Activated CD4-positive, alpha-beta T cell treated with anti-CD3 and anti-CD28 coated beads, Interleukin-2, amount 10 ng/mL, durations not matched to agents 7 days and 5 days (primary cell): Measurements from ENCODE around the gene KLF7. TPM values are rescaled to one million over a fixed set of nuclear protein-coding genes. Genes with fewer than 3 reads are reported as not detected.

ENCODE experiments used
- CTCF ChIA-PET: fragments of 350-600 bp; sonication (Branson Sonifier 250); formaldehyde crosslinking; loops from one replicate; lab custom pipeline; 2021; ENCODE audit warnings: antibody characterized with exemption; lab: Charles Lee
- POLR2A ChIA-PET: fragments of 350-600 bp; sonication (Branson Sonifier 250); formaldehyde crosslinking; loops from one replicate; lab custom pipeline; 2021; ENCODE audit warnings: antibody characterized with exemption; lab: Charles Lee
- DNase-seq: peaks from one replicate; pipeline ENCODE4 v3.0.0-alpha.2; 2020
- H3K27ac Mint-ChIP-seq: one replicate; pipeline ENCODE4 v1.8.0; 2021; ENCODE audit warnings: mild to moderate bottlenecking, moderate library complexity, mixed read lengths
- H3K27me3 Mint-ChIP-seq: one replicate; pipeline ENCODE4 v1.8.0; 2021; ENCODE audit warnings: mixed read lengths
- H3K36me3 Mint-ChIP-seq: one replicate; pipeline ENCODE4 v1.8.0; 2021; ENCODE audit warnings: low read depth, mixed read lengths
- H3K4me1 Mint-ChIP-seq: one replicate; pipeline ENCODE4 v1.8.0; 2021; ENCODE audit warnings: mixed read lengths
- H3K4me3 Mint-ChIP-seq: one replicate; pipeline ENCODE4 v1.8.0; 2021; ENCODE audit warnings: mild to moderate bottlenecking, moderate library complexity, mixed read lengths
- H3K9me3 Mint-ChIP-seq: one replicate; pipeline ENCODE4 v1.8.0; 2021; ENCODE audit warnings: mixed read lengths
- total RNA-seq, 2 experiments: library from RNA; stranded (reverse); gene quantifications; one replicate each; pipeline ENCODE4 v1.2.3, GENCODE V29; 2021

Gene KLF7
- total RNA-seq, 2 experiments from 2014 or later: 35.3 to 38.2 TPM

DNA sequence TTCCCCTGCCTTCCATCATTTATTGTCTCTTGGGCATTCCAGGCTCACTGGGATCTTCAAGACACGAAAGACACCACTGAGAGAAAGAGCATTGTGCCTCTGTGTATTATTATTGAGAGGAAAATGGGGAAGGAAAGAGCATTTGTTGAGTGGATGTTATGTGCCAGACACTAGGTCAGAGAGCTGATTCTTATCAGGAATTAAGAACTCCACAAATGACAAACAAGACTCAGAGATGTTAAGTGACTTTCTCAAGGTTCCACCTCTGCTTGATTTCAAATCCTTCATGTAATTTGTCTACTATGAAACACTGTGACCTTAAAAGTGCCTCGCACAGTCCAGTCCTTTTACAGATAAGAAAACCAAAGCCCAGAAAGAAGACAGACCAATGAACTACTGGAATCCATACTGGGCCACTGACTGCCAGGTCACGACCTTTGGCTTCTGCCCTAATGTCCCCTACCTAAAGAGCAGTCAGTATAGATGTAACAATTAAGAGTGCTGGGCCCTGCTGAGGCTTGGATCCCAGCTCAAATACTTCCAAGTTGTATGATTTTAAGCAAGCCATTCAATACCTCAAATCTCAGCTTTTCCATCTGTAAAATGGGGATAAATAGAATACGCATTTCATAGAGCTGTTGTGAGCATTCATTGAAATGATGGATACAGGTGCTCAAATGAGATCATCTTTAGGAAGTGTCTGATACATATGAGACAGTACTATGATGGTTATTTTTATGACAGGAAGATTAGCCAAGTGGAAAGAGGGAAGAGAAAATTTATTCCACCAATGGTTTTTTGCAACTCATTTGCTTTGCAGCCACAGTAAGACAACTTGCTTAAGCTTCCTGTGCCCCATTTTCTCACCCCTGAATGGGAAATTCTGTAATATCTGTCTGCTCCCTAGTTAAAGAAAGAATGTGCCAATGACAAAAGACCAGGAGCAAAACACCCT is 10.9 kb downstream of the KLF7 start:
- peaks cover 87% of the 10 kb centered on the region for H3K4me1 Mint-ChIP-seq
- ChIA-PET CTCF (interaction anchor here (1.0 to 2.3 kb wide), 3 partner anchors 8 to 31 kb away, joined by 3 to 8 read pairs (median 3); no protein-coding TSS in a partner anchor), POLR2A (no interaction called here)
- H3K9me3 Mint-ChIP-seq: no peaks in the 10 kb centered on the region
- H3K27ac Mint-ChIP-seq: no peak overlapping the region
- DNase-seq: no peak
- no peaks in the 10 kb centered on the region for H3K27me3 Mint-ChIP-seq
- H3K36me3 Mint-ChIP-seq: peaks cover 68% of the 10 kb centered on the region
- H3K4me3 Mint-ChIP-seq: no peak overlapping the region

DNA sequence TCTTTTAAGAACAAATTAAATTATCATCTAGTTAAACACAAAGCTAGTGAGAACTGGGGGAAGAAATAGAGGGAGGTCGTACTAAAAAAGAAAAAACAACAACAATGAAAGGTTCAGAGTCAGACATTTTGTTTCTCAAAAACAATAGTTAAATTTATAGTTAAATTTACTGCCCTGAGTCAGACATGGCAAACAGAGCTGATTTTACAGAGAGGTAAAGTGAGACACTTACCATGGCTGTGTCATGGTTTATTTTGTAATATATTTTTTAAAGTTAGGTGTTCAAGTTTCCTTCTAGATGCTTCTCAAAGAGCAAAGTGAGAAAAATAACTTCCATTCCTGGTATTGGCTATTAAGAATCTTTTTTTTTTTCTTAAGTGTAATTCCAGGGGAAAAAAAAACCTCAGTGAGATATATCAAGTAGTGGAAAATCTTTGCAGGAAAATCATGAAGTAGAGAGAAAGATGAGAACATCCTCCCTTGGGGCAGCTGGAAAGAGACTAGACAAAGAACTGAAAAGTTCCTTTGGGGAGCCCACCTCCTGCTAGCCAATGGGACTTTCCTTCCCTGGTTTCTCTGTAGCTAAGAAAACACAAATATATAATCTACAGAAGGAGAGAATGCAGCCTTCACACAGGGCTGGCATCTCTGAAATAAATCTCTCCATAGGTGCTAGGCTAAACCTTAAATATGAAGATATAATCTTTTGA is 12.3 kb downstream of the KLF7 start:
- H3K4me1 Mint-ChIP-seq: peaks cover 90% of the 10 kb centered on the region
- POLR2A ChIA-PET: interaction anchor here (0.7 kb wide), 1 partner anchor 28 kb away, joined by 15 read pairs; no protein-coding TSS in a partner anchor
- no peak for DNase-seq
- H3K9me3 Mint-ChIP-seq: no peaks in the 10 kb centered on the region
- no peaks in the 10 kb centered on the region for H3K27me3 Mint-ChIP-seq
- CTCF ChIA-PET: no interaction called here
- H3K36me3 Mint-ChIP-seq: peaks cover 69% of the 10 kb centered on the region
- no peak overlapping the region for H3K27ac Mint-ChIP-seq
- no peak overlapping the region for H3K4me3 Mint-ChIP-seq

DNA sequence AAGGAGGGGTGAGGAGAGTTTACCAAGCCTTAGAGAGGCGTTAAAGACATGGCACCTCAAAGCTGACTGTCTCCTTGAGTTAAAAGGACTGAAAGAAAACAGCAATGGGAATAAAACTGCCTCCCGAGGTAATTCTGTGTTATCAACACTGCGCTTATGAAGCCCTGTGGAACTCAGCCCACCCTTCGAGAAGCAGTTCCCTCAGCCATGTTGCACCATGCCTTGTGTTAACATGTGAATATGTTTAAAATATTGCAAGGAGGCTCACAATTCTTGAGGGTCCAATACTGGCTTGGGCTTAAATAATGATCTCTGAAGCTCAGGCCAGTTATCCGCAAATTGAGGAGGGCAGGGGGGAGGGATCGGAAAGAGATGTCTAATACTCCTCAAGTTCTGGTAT is 14.7 kb downstream of the KLF7 start:
- ChIA-PET POLR2A (interaction anchor here (0.6 kb wide), 1 partner anchor 489 kb away, joined by 3 read pairs; no protein-coding TSS in a partner anchor), CTCF (interaction anchor here (0.6 kb wide), 1 partner anchor 421 kb away, joined by 4 read pairs; no protein-coding TSS in a partner anchor)
- Mint-ChIP-seq H3K27ac (no peak overlapping the region), H3K36me3 (peaks cover 69% of the 10 kb centered on the region), H3K4me1 (peaks cover 80% of the 10 kb centered on the region), H3K27me3 (no peaks in the 10 kb centered on the region), H3K9me3 (peaks cover 3% of the 10 kb centered on the region), H3K4me3 (no peak overlapping the region)
- DNase-seq: no peak

DNA sequence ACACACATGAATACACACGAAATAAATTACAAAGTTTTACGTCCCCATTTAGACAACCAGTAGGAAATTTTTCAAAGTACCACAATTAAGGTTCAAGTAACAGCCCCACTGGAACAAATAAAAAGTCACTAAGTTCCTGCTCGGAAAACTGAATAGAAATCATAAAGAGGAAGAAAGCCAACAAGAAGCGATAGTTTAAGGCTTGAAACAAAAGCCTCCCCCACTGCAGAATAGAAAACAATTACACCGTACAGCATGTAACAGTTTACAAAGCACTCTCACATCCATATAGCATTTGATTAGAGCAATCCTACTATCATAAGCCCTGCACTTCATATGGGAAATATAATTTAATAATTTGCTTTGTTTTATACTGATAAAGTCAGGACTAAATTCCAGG is 15.5 kb downstream of the KLF7 start:
- ChIA-PET POLR2A (no interaction called here), CTCF (no interaction called here)
- Mint-ChIP-seq H3K27me3 (no peaks in the 10 kb centered on the region), H3K4me1 (peaks cover 80% of the 10 kb centered on the region), H3K36me3 (peaks cover 72% of the 10 kb centered on the region), H3K9me3 (peaks cover 6% of the 10 kb centered on the region), H3K4me3 (no peak overlapping the region), H3K27ac (no peak overlapping the region)
- no peak for DNase-seq

DNA sequence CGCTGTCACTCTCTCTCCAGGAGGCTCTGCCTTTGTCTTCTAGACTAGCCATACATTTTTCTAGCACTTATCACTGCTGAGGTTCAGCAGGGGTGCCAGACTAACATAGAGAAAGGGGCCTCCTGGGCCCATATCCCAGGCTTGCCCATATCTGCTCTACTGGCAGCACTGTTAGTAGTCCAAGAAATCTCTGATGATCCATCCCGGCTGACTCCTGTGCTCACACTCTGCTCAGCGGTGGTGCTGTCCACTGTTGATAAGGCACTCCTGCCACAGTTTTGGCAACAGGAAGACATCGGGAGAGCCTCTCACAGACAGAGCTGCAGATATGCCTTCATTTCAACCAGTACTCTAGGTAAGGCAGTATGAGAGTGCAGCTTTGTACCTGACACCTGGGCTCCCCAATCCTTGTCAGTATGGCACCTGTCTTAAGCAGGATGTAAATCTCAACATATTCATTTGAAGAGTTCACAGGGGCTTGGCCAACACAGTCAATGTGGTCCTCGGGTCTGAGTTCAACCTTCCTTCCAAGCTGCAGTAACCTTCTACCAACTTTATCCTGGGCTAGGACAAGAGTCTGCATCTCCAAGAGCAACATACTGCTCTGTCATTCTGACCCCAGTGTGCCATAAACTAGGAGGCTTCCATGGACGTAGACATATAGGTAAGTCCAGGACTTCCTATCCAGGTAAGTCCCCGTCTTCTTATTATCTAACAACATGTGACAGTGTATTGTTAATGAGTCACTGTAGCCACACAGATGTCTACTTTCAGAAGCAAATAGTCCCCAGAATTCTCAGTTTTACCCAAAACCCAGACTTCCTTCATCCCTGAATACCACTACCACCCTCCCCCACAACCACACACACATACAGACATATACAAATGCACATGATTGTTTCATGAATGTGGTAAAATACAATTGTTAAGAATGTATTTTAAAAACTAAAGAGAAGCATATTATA is 16.2 kb downstream of the KLF7 start:
- H3K27ac Mint-ChIP-seq: peak overlapping the region; percentile 37
- ChIA-PET CTCF (no interaction called here), POLR2A (no interaction called here)
- peaks cover 9% of the 10 kb centered on the region for H3K9me3 Mint-ChIP-seq
- peaks cover 73% of the 10 kb centered on the region for H3K36me3 Mint-ChIP-seq
- no peak for DNase-seq
- no peaks in the 10 kb centered on the region for H3K27me3 Mint-ChIP-seq
- H3K4me1 Mint-ChIP-seq: peaks cover 80% of the 10 kb centered on the region
- no peak overlapping the region for H3K4me3 Mint-ChIP-seq

DNA sequence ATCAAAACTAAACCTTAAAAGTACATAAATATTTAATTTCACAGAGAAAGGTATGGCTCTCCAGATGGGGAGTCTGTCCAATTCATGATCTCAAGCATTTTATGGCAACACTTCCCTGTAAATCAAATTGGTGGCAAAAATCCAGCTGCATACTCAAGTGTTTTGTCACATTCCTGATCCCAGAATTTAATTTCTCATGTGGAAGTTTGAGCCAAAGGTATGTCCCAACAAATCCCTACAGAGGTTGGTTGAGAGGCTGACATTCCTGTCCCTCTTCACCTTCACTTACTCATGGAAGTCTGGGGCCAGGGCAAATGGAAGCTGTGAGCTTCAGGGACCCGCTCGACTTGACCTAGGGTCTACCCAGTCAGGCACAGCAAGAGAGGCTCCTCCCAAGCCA is 17.7 kb downstream of the KLF7 start:
- no peak for DNase-seq
- no peak overlapping the region for H3K27ac Mint-ChIP-seq
- H3K4me3 Mint-ChIP-seq: no peak overlapping the region
- H3K9me3 Mint-ChIP-seq: peaks cover 11% of the 10 kb centered on the region
- H3K4me1 Mint-ChIP-seq: peaks cover 82% of the 10 kb centered on the region
- H3K36me3 Mint-ChIP-seq: peaks cover 69% of the 10 kb centered on the region
- ChIA-PET POLR2A (no interaction called here), CTCF (interaction anchor here (1.4 kb wide), 1 partner anchor 17 kb away, joined by 5 read pairs; no protein-coding TSS in a partner anchor)
- H3K27me3 Mint-ChIP-seq: no peaks in the 10 kb centered on the region

DNA sequence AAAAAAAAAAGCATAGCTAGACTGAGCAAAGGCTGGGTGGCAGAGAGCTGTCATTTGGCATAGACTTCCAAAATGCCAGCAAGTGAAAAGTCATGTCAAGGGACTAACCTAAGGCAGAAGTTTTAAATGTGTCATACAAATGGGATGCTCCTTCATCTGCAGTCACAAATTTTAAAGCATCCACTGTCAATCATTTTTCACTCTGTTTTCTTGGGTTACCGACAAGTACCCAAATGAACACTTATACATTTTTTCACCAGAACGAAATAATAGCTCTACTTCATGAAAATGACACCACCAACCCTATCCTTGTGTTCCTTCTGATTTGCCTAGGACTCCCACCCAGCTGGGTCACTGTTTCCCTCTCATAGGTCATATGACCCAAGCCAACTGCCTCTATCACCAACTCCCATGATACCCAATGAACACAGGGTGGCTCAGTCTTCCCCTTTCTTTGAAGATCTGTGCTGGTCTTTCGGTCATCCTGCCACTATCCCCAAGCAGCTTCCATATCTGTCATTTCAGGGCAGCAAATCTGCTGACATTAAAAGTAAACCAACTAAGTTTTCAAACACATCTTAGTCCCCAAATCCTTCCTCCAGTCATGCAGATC is 21.5 kb downstream of the KLF7 start:
- H3K4me1 Mint-ChIP-seq: peaks cover 80% of the 10 kb centered on the region
- peaks cover 13% of the 10 kb centered on the region for H3K9me3 Mint-ChIP-seq
- H3K36me3 Mint-ChIP-seq: peaks cover 71% of the 10 kb centered on the region
- peak overlapping the region; percentile 60 for H3K4me3 Mint-ChIP-seq
- DNase-seq: no peak
- peak overlapping the region; percentile 95 for H3K27ac Mint-ChIP-seq
- H3K27me3 Mint-ChIP-seq: no peaks in the 10 kb centered on the region
- ChIA-PET POLR2A (interaction anchor here (0.6 kb wide), 1 partner anchor 130 kb away, joined by 3 read pairs; no protein-coding TSS in a partner anchor), CTCF (interaction anchor here (0.7 to 1.5 kb wide), 4 partner anchors 10 to 328 kb away, joined by 3 to 5 read pairs (median 4); partner anchors contain the start of gene KLF7)

DNA sequence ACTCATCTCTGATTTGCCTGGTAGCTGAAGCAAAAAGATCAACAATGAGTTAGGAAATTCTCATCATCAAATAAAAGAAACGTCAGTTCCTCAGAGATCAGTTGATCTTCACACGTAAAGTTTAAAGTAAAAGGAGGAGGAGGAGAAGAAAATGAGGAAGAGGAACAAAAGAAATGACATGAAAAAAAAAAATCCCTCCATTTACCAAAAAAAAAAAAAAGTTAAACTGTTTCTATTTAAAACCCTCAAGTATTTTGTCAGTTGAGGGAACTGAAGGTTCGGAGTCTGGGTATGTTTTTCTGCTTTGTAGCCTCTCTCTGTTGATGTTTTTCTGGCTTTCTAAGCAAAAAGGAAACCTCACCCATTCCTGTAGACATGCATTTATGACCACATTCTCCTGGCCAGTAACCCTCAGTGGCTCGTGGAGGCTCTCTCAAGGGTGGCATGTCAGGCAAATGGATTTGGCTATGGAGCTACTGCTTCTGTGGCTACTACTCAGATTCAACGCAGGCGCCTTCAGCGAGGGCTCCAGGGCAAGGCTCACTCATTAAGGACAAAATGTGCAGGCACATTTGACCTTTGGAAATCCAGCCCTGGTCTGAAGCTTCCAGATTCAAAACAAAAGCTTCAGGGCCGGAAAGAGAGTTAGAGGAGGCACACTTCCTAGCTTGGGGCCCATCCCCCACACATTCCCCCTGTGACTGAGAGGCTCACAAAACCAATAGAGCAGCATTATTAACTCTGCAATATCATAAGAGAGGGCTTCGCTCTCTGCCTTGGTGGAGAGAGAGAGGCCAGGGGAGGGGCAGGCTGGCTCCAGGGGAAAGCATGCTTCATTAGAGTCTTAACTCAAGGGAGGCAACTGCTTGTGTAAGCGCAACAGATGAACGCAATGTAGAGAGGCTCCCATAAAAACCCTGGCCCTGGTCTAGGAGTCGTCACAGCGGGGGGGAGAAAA is 22.3 kb downstream of the KLF7 start:
- ChIA-PET CTCF (interaction anchor here (0.6 to 1.5 kb wide), 7 partner anchors 9 to 329 kb away, joined by 3 to 8 read pairs (median 4); partner anchors contain the start of gene KLF7), POLR2A (interaction anchor here (0.5 to 1.2 kb wide), 4 partner anchors 69 to 356 kb away, joined by 3 read pairs; no protein-coding TSS in a partner anchor)
- Mint-ChIP-seq H3K36me3 (peaks cover 70% of the 10 kb centered on the region), H3K27ac (peak overlapping the region; percentile 95), H3K27me3 (no peaks in the 10 kb centered on the region), H3K4me3 (peak overlapping the region; percentile 60), H3K9me3 (peaks cover 13% of the 10 kb centered on the region), H3K4me1 (peaks cover 77% of the 10 kb centered on the region)
- DNase-seq: peak; percentile 80

DNA sequence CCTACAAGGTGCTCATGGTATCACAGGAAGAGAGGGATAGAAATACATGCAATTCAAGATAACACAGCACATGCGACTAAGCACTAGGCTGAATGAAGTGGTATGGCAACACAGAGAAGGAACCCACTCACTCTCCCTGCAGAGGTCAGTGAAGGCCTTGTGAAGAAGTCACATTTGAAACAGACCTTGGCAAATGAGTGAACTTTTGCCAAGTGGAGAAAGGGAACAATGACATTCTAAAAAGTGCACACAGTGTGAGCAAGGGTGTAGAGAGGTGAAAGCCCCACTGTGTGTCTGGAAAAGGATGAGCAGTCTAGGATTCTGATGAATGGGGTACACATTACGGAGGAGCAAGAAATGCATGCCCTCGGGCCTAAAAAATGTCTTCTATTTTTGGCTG is 23.3 kb downstream of the KLF7 start:
- CTCF ChIA-PET: interaction anchor here (0.7 to 1.5 kb wide), 9 partner anchors 12 to 360 kb away, joined by 3 to 8 read pairs (median 3); partner anchors contain the start of gene KLF7

DNA sequence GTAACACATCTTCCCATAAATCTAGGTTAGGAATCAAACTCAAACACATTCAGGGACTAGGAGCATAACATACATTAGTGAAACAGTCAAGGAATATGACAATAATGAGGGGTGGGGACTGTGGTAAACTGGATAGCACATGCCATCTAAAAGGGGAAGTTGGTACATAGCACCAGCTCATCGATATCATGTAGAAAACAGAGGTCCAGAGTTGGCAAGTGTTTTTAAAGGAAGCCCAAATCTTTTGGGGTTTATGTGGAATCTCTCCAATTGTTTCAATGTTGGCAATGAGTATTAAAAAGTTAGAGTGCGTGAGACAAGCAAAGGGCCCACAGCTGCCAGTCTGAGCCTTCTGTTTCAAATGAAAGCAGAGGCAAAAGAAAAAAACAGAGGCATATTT is 24.4 kb downstream of the KLF7 start:
- ChIA-PET POLR2A (no interaction called here), CTCF (interaction anchor here (0.6 to 1.5 kb wide), 5 partner anchors 25 to 885 kb away, joined by 3 to 6 read pairs (median 3); partner anchors contain the start of gene KLF7)
- Mint-ChIP-seq H3K27ac (peak overlapping the region; percentile 95), H3K4me3 (no peak overlapping the region), H3K4me1 (peaks cover 80% of the 10 kb centered on the region), H3K36me3 (peaks cover 67% of the 10 kb centered on the region), H3K27me3 (no peaks in the 10 kb centered on the region), H3K9me3 (peaks cover 13% of the 10 kb centered on the region)
- DNase-seq: no peak

More for the DNA sequence above, 23.3 kb downstream of the KLF7 start:
- Mint-ChIP-seq H3K27me3 (no peaks in the 10 kb centered on the region), H3K4me3 (peak overlapping the region; percentile 60), H3K9me3 (peaks cover 13% of the 10 kb centered on the region), H3K27ac (peak overlapping the region; percentile 95), H3K36me3 (peaks cover 71% of the 10 kb centered on the region), H3K4me1 (peaks cover 77% of the 10 kb centered on the region)
- DNase-seq: no peak
- POLR2A ChIA-PET: interaction anchor here (1.2 kb wide), 1 partner anchor 357 kb away, joined by 3 read pairs; no protein-coding TSS in a partner anchor
